T-helper 2 cell treated with Interferon-gamma antibody and Interleukin-4, amounts not matched to agents 100 ng/mL and 5 ng/mL, for 36 hours (primary cell): ENCODE measurements around the gene UBE2D4. TPM values are rescaled to one million over a fixed set of nuclear protein-coding genes. Genes with fewer than 3 reads are reported as not detected.

Source experiments
- intact Hi-C: fragments of 100-400 bp; cut with micrococcal nuclease; formaldehyde crosslinking; loops from one replicate; pipeline ENCODE4 v1.15.1; 2023
- total RNA-seq: library from RNA; stranded (reverse); gene quantifications from 2 replicates; pipeline ENCODE4 v1.2.3, GENCODE V29; 2022

The UBE2D4 gene
- total RNA-seq, 1 donor from 2014 or later, result 10.3 TPM

DNA sequence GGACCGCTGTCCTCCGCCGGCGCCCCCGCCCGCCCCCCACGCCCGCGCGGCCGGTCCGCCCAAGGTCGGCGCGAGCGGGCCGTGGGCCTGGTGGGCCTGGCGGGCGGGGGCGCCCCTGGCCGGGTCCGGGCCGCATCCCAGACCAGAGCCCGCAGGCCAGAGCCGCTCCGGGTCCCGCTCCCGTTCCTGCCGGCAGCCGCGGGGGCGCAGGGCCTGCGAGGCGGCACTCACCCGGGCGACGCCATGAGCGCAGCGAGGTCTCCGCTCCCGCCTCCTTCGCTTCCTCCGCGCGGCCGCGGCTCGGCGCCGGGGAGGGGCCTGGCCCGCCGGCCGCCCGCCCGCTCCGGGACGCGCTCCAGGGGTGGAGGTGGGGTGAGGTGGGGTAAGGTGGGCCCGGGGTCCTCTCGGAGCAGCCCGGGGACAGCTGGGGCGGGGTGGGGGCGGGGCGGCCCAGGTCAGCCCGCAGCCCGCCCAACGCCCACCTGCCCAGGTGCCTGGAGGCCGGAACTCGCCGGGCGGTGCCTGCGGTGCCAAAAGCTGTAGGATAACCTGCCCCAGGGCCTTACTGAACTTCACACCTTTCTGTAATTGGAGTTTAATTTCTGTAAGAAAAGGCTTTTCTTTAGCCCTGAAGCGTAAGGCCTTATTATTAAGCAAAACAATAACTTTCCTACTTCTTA, 19.8 kb upstream of the UBE2D4 start, which contains the start of gene URGCP:
Gene URGCP, minus strand, starts transcription at position 266 of the 680 bp plus-strand sequence. Its CDS starts 21 bp downstream, at position 245.
- intact Hi-C loops, result loop anchor here (1.0 to 5.0 kb wide), 2 partner anchors 20 to 179 kb away; partner anchors contain the start of genes COA1 and UBE2D4

DNA sequence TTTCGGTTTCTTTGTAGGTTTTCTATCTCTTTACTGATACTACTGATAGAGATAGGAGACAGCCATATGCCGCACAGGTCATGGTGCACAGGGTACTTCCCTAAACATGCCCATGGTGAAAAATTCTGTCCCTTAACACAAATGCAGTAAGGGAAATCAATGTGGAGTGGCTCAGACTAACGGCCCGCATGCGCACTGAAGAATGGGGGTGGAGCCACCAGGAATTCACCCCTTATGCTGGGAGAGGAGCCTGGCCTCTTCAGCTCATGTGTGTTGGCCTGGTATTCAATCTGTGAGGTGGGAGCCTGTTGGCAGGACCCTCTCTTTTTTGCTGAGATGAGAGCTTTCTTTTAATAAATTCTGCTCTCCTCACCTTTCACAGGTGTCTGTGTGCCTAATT, 11.4 kb upstream of the UBE2D4 start:
- intact Hi-C loops, result no loop called here

DNA sequence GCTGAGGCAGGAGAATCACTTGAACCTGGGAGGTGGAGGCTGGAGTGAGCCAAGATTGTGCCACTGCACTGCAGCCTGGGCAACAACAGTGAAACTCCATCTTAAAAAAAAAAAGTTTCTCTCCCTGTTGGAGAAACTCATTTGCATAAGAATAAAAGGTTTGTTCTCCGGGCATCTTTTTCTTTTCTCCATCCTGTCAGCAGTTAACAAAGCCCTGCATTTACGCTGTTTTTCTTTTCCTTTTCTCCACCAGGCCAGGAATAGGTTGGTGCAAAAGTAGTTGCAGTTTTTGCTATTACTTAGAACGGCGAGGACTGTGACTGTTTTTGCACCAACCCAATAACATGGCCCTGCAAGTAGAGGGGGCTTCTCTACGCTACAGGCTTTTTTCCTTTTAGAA, 10.3 kb upstream of the UBE2D4 start:
- intact Hi-C loops, result no loop called here

DNA sequence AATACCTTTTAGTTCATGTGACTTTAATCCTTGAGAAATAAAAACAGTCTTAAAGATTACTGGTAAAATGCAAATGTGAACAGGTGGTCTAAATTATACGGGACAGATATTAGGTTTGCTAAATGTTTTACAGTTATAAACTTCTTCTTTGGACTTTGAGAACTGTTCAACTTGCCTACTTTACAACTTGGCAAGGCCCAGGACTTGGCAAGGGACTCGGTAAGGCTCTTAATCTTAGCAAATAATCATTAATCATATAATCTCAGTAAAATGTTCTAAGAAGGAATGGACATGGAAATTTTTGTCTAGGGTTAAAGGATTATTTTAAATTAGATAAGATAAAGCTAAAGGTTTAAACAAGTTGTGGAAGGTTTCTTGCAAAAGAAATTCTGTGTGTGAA, 4.8 kb upstream of the UBE2D4 start:
- intact Hi-C loops, result no loop called here

DNA sequence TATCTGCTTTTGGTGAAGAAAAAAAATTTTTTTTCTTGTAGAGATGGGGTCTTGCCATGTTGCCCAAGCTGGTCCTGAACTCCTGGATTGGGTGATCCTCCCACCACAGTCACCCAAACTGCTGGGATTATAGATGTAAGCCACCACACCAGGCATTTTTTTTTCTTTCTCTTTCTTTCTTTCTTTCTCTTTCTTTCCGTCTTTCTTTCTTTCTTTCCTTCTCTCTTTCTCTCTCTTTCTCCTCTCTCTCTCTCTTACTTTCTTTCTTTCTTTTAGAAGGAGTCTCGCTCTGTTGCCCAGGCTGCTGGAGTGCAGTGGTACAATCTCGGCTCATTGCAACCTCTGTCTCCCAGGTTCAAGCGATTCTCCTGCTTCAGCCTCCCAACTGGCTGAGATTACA, 3.5 kb upstream of the UBE2D4 start:
- intact Hi-C loops, result no loop called here

DNA sequence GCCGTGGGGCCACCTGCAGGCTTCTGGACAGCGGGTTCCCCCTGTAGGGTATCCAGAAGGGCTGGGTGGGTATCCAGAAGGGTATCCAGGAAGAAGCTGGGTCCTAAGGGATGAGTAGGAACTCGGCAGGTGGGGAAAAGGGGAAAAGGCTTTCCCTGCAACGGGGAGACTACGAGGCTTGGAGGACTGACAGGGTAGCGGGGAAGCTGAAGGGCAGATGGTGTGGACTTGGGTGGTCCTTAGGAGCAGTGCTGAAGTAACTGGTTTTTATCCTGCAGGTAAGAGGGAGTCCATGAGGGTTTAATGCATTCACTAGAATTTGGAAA, 525 bp downstream of the UBE2D4 start:
- intact Hi-C loops, result loop anchor here (1.0 to 5.0 kb wide), 4 partner anchors 20 to 344 kb away; partner anchors contain the start of genes MRPS24, STK17A and URGCP

DNA sequence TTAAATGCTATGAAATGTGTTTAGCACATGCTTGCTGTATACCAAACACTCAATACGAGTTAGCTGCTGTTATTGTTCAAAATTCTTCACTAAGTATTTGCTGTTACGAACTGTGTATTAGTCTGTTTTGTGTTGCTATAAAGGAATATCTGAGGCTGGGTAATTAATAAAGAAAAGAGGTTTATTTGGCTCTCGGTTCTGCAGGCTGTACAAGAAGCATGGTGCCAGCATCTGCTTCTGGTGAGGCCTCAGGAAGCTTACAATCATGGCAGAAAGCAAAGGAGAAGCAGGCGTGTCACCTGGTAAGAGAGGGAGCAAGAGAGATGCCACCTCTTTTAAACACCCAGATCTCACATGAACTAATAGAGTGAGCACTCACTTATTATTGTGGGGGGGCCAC, 1.6 kb downstream of the UBE2D4 start:
- intact Hi-C loops, result loop anchor here (5.0 kb wide), 1 partner anchor 346 kb away; the partner anchor contains the start of gene STK17A

DNA sequence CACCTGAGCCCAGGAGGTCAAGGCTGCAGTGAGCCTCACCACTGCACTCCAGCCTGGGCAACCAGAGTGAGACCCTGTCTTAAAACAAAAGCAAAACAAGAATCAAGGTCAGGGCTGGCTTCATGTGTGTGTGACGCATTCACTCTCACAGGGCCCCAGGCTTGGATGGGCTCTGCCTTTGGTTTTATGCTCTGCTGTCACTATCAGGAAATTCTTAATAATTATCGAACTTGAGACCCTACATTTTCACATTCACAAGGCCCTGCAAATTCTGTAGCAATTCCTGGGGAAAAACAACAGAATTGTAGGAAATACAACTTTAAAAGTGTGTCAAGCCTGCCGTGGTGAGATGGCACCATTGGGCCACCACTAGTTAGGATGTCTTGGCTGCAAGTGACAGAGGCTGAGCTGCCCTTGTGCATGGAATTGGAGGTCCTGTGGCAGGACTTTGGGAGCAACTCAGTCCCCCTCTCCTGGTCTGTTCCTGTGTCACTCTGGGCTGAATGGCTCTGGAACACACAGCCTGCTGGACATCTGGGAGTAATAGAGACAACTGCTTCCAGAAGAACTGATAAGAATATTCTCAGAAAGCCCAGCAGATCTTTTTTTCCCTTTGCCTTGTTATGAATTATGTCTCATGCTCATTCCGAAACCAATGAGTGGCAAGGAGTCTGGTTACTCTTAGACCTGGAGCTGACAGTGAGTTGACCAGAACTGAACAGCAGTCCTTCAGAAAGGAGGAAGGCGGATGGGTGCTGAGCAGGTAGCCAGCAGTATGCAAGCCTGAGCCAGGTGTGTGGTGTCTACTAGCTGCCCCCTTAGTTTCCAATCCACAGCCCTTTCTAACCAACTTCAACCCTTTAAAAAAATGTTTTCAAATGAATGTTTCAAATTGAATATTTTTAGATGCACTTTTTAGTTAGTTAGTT, 3.6 kb downstream of the UBE2D4 start:
- intact Hi-C loops, result loop anchor here (5.0 kb wide), 1 partner anchor 347 kb away; the partner anchor contains the start of gene STK17A

DNA sequence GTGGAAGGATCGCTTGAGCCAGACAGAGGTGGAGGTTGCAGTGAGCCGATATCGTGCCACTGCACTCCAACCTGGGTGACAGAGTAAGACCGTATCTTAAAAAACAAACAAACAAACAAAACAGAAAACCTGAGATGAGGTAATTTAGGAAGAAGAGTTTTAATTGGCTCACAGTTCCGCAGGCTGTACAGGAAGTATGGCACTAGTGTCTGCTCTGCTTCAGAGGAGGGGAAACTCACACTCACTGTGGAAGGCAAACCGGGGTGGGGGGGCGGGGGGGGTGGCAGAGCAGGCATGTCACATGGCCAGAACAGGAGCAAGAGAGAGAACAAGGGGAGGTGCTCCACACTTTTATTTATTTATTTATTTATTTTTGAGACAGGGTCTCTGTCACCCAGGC, 5.1 kb downstream of the UBE2D4 start:
- intact Hi-C loops, result no loop called here

DNA sequence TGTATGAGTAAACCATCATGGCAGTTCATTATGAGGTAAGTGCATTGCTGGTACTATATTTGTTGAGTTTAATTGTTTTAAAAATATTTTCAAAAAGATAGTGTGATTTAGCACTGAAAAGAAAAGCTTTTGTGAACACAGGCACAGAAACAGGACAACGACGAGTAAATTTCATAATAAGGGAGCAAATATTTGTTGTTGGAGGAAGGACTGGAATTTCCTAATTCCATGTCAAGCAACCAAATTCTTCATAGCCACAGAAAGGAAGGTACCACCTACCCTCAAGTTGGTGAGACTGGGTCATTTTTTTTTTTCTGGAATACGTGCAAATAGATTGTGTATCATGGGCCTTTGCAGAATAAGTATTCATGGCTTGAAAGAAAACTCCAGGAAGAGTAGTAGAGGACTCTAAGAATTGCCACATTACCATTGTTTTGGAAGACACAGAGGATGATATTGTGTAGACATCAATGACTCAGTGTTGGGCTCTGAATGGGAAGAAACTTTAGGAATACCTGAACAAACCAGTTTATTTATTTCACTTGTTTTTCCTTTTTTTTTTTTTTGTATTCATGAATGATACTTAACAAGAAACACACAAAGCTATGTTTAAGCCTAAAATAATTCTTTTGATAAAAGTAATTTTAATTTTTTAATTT, 7.8 kb downstream of the UBE2D4 start:
- intact Hi-C loops, result no loop called here

DNA sequence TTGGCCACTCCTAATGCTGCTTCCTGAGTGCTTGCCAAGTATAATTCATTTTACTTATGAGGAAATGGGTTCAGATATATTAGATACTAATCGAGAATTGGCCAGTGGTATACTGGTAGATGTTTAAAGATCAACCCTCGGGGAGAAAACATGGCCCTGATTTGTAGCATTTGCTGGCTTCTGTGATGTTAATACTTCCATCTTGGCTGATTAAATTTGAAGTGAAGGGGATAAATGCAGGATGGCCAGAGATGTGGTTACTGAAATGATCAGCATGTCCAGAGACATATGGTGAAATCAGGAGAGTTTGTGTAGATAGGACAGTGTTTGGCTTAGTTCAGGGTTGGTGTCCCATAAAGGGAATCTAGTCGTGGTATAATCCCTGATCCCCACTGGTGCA, 11.2 kb downstream of the UBE2D4 start:
- intact Hi-C loops, result no loop called here

DNA sequence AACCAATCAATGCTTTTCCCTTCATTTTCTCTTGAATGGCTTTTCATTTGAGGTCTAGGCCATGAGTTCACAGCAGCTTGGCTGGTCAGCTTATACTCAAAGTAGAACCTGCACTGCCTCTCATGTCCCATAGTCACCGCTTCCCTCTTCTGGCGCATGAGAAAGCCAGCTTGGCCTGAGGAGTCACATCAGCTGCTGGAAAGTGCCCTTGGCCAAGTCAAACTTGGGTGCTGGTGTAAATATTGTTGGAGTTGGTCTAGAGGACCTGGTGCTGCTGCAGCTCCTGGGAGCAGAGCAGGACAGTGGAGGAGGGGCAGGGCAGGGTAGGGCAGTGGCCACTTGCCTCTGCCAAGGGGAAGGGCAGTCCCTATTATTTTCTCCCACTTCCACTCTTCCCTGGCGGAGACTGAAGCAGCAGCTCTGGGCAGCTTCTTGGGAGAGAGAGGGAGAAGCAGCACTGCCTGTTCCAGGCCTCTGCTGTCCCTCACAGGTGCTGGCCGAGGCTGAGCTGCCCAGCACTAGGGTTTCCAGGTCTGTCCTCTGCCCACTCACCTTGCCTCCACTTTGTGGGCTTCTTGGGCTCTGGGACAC, 12.8 kb downstream of the UBE2D4 start:
- intact Hi-C loops, result no loop called here

DNA sequence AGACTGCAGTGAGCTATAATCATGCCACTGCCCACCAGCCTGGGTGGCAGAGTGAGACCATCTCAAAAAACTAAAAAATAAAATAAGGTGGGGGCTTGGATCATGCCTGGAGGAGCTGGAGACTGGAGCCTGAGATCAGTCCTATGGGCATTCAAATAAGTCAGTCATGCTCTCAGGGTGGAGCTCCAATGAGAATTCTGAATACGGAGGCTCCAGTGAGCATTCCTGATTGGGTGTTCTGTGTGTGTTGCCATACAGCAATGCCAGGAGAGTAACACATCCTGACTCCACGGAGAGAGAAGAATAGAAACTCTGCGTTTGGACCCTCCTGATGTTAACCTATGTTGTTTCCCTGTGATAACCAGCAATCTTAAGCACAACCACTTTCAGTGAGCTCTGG, 16.0 kb downstream of the UBE2D4 start:
- intact Hi-C loops, result no loop called here

DNA sequence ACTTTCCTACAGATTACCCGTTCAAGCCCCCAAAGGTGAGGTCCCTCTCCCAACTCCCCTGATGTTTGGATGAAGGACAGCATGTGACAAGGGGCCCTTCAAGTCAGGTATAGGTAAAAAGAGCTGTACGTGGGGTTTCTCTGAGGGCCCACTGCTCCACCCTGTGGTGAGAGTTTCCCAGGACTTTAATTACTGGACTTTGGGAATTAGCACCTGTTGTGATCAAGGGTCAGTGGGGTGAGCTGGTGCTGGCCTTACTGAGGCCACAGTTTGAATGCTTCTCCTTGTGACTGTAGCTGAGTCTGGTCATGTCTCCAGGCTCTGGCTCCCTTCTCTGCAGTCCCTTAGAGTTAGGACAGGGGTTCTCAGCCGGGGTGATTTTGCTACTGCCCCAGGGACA, 16.8 kb downstream of the UBE2D4 start:
- intact Hi-C loops, result no loop called here

DNA sequence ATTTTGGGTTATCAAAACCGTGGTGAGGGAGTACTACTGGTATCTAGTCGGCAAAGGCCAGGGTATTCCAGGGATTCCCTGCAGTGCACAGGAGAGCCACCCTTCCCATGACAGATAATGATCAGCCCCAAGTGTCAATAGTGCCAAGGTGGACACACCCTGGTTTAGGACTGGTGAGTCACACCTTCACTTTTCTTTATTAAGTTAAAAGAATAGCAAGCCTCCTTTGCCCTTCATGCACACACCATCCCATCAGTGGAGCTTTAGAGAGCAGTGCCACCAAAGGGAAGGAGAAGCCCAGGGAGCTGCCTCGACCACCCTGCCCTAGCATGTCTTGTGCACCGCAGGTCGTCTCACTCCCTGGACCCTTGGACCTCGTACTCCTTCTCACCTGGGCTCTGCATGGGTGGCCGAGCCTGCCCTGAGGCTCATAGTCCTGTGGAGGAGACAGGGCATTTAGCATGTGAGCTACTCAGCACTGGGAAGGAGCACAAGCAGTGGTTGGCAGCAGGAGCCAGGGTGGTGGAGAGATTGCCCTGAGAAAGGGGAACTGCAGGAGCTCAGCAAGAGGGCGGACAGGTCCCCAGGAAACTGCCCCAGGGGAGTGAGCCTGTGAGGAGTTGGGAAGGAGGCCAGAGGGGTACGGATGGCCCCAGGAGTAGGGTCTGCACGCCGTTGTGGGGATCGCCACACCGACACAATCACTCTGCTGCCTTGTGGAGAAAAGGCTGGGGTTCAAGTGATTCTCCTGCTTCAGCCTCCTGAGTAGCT, 17.4 kb downstream of the UBE2D4 start:
- intact Hi-C loops, result no loop called here

DNA sequence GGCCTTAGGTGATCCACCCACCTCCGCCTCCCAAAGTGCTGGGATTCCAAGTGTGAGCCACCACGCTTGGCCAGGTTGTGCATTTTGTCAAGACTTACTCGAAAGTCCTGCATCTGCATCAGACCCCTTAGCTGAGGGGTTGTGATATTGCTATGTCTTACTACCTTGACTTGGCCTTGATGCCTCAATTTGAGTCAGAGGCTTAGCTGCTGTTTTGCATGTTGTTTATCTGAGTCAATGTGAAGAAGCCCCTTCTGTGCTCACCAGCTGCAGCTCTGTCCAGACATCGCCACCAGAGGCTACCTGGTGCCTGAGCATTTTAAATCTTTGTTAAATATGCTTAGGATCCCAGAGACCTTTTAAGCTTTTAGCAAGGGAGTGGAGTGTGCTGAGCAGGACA, 18.1 kb downstream of the UBE2D4 start:
- intact Hi-C loops, result no loop called here

DNA sequence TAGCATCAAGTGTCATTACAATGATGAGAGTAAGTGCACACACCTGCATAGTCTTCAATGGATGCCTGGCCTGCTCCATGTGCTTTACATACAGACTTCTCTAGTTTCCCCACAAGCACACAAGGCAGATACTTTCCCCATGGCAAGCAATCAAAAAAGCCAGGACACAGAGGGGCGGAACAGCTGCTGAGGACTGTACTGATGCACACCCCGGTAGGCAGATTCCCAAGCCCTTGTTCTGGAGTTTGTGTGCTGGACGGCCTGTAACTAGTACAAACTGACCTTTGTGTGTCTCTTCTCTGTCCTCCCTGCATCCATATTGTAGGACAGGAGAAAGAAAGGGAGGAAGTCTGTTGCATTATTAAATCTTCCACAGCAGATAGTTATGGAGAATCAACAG, 25.8 kb downstream of the UBE2D4 start:
- intact Hi-C loops, result no loop called here

DNA sequence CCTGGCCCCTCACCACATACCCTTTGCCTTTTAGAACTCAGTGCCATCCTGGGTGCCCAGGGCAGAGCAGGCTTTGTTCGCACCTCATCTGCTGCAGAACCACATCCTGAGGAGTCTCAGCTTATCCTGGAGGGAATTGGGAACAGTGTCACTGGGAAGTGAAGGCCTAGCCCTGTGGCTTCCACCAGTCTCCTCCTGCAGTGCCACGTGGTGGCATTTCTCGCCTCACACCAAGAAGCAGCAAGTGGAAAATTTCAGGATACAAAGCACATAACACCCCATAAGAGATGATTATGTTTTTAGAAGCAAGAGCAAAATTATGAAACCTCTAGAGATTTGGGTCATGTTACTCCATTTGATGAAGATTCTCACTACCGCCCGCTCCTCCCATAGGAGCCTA, 26.8 kb downstream of the UBE2D4 start:
- intact Hi-C loops, result no loop called here

DNA sequence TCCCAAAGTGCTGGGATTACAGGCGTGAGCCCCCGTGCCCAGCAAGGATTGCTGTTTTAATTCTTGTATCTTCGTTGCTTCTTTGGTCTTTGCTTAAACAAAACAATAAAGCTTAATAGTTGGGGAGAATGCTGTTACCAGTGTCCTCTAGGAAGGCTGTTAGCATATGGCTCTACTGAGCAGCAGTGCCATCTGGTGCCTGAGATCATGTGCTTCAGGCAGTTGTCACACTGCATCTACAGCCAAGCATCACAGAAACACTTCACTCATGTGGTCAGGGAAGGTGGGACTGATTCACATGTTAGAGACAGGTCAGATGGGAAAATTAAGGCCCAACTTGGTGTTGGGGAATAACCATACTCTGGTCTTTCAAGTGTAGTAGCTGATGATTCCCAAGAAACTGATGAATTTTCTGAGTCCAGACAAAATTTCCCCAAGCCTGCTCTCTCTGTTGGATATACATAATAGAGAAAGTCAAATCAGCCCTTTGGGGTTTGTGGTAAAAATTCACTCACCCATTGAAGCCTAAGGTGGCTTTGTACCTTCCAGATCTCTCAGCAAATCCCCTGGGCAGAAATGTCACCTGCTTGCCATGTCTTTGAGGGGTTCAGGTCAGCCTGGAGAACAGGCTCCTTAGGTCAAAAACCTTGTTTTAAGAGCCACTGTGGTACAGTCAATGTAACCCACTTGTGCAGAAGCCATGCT, 28.4 kb downstream of the UBE2D4 start:
- intact Hi-C loops, result no loop called here

DNA sequence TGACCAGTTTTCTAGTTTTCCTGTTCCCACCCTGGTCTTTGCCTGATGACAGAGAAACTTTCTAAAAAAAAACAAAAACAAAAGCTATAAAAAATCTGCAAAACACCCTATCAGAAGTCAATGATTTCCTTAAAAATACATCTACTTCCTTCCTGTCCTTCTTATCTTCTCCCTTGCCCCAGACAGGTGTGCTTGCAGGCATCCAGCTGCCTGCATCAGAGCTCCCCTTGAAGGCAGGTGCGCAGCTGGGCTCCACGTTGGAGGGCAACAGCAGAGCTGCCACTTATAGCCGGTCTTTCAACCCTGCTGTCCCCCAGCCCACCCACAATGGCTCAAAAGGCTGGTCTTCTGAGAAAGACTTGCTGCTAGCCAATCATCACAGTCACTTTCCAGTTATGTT, 29.8 kb downstream of the UBE2D4 start:
- intact Hi-C loops, result no loop called here
